Endodermal cell (in vitro differentiated cells): ENCODE data around the gene OSBPL9. TPM values are rescaled to one million over a fixed set of nuclear protein-coding genes. Genes with fewer than 3 reads are reported as not detected.

Experiments used
- DNase-seq: peaks from one replicate; pipeline ENCODE4 v3.0.0-alpha.2; 2017
- H3K27ac ChIP-seq: 2 replicates; pipeline ENCODE4 v1.5.1; 2013; ENCODE audit warnings: mild to moderate bottlenecking, low read depth, low read length, moderate library complexity
- H3K27me3 ChIP-seq: 2 replicates; pipeline ENCODE4 v1.6.1; 2013; ENCODE audit warnings: mild to moderate bottlenecking, low read length, moderate library complexity; ENCODE audit not compliant: insufficient read depth, control insufficient read depth, poor library complexity, severe bottlenecking
- H3K36me3 ChIP-seq: 2 replicates; pipeline ENCODE4 v1.7.0; 2013; ENCODE audit warnings: mild to moderate bottlenecking, low read length, moderate library complexity; ENCODE audit not compliant: control insufficient read depth, insufficient read depth
- H3K4me1 ChIP-seq: one replicate; pipeline ENCODE4 v1.7.0; 2013; ENCODE audit warnings: low read length; ENCODE audit not compliant: control insufficient read depth, insufficient read depth
- H3K4me3 ChIP-seq: 2 replicates; pipeline ENCODE4 v1.5.1; 2013; ENCODE audit warnings: mild to moderate bottlenecking, low read length, moderate library complexity
- H3K9ac ChIP-seq: 2 replicates; pipeline ENCODE4 v1.6.1; 2013; ENCODE audit warnings: mild to moderate bottlenecking, low read length, moderate library complexity; ENCODE audit not compliant: poor library complexity, severe bottlenecking; ENCODE audit errors: extremely low read depth
- H3K9me3 ChIP-seq: 2 replicates; pipeline ENCODE4 v1.6.1; 2013; ENCODE audit warnings: mild to moderate bottlenecking, low read length, moderate library complexity; ENCODE audit not compliant: control insufficient read depth
- H3K27ac Mint-ChIP-seq: 2 replicates; pipeline ENCODE4 v1.8.0; 2020; ENCODE audit warnings: mixed read lengths
- H3K27me3 Mint-ChIP-seq: 2 replicates; pipeline ENCODE4 v1.8.0; 2021; ENCODE audit warnings: mild to moderate bottlenecking, mixed read lengths; ENCODE audit not compliant: insufficient read depth
- H3K36me3 Mint-ChIP-seq: 2 replicates; pipeline ENCODE4 v1.8.0; 2020; ENCODE audit warnings: low read depth, mixed read lengths
- H3K4me1 Mint-ChIP-seq: 2 replicates; pipeline ENCODE4 v1.8.0; 2020; ENCODE audit warnings: mixed read lengths
- H3K4me3 Mint-ChIP-seq: 2 replicates; pipeline ENCODE4 v1.8.0; 2020; ENCODE audit warnings: mild to moderate bottlenecking, moderate library complexity, mixed read lengths
- H3K9me3 Mint-ChIP-seq: 2 replicates; pipeline ENCODE4 v1.8.0; 2020; ENCODE audit warnings: mild to moderate bottlenecking, mixed read lengths
- WGBS, 2 experiments: methylation state at CpG; one replicate each; pipeline versions ENCODE4 v1.1.5 to v1.1.7; 2013; ENCODE audit warnings: missing lambda C conversion rate in 2 of 2, mixed read lengths in 1 of 2; ENCODE audit not compliant: insufficient coverage in 1 of 2, insufficient read length in 1 of 2; 5-methylcytosine and 5-hydroxymethylcytosine counted together
- total RNA-seq, 2 donors: library from RNA; stranded (reverse); fragmentation: NEBNext Ultra II Directional in 1 of 2; extraction: Animal tissue kit (Norgen Biotek cat#: 25700) in 1 of 2; gene quantifications; 2 replicates in 1 of 2; 3 replicates in 1 of 2; pipeline ENCODE4 v1.2.1, GENCODE V29; 2021
- TF ChIP-seq, protein P1 (sequence below): fragments of 200-600 bp; sonication (generic); conservative IDR thresholded peaks from 2 replicates; pipeline ENCODE4 v1.5.0; 2021; ENCODE audit warnings: antibody characterized with exemption, mild to moderate bottlenecking

Gene OSBPL9
- total RNA-seq, 2 donors from 2014 or later, result 76.9 to 93.3 TPM

DNA sequence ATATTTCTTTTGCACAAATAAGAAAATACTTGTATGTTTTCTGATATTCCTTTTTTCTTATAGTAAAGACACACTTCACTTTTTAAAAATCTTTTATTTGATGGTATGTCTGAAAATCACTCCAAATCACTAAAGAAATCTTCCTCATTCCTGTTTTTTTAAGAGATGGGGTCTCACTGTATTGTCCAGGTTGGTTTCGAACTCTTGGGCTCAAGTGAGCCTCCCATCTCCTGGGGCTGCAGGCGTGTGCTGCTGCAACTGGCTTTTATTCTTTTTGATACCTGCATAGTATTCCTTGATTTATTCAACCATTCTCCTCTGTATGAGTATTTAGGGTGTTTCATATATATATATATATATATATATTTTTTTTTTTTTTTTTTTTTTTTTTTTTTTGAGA, 88.1 kb downstream of the OSBPL9 start:
- H3K9me3 Mint-ChIP-seq, result peaks cover 6% of the 10 kb centered on the region
- no peak overlapping the region for H3K27ac ChIP-seq
- 86% methylated on average over 2 of the region's 2 CpGs; no CpG with 5 or more reads in 1 of the 2 experiments for WGBS, 2 experiments
- no peak overlapping the region for H3K4me3 ChIP-seq
- H3K4me1 ChIP-seq, result no peaks in the 10 kb centered on the region
- no peaks in the 10 kb centered on the region for H3K9me3 ChIP-seq
- no peak overlapping the region for H3K27ac Mint-ChIP-seq
- peaks cover 4% of the 10 kb centered on the region for H3K4me1 Mint-ChIP-seq
- H3K36me3 ChIP-seq, result no peaks in the 10 kb centered on the region
- H3K9ac ChIP-seq, result no peak overlapping the region
- H3K27me3 ChIP-seq, result no peaks in the 10 kb centered on the region
- no peak for DNase-seq
- TF ChIP-seq, protein P1, sequence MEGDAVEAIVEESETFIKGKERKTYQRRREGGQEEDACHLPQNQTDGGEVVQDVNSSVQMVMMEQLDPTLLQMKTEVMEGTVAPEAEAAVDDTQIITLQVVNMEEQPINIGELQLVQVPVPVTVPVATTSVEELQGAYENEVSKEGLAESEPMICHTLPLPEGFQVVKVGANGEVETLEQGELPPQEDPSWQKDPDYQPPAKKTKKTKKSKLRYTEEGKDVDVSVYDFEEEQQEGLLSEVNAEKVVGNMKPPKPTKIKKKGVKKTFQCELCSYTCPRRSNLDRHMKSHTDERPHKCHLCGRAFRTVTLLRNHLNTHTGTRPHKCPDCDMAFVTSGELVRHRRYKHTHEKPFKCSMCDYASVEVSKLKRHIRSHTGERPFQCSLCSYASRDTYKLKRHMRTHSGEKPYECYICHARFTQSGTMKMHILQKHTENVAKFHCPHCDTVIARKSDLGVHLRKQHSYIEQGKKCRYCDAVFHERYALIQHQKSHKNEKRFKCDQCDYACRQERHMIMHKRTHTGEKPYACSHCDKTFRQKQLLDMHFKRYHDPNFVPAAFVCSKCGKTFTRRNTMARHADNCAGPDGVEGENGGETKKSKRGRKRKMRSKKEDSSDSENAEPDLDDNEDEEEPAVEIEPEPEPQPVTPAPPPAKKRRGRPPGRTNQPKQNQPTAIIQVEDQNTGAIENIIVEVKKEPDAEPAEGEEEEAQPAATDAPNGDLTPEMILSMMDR, result no peak
- no peak overlapping the region for H3K4me3 Mint-ChIP-seq
- no peaks in the 10 kb centered on the region for H3K36me3 Mint-ChIP-seq
- no peaks in the 10 kb centered on the region for H3K27me3 Mint-ChIP-seq

- Histone ChIP-seq H3K9ac (no peak overlapping the region), H3K4me1 (no peaks in the 10 kb centered on the region), H3K4me3 (no peak overlapping the region), H3K9me3 (peaks cover 6% of the 10 kb centered on the region), H3K36me3 (no peaks in the 10 kb centered on the region), H3K27me3 (no peaks in the 10 kb centered on the region), H3K27ac (no peak overlapping the region)
- Mint-ChIP-seq H3K27ac (no peak overlapping the region), H3K27me3 (no peaks in the 10 kb centered on the region), H3K36me3 (peaks cover 5% of the 10 kb centered on the region), H3K9me3 (peaks cover 17% of the 10 kb centered on the region), H3K4me1 (no peaks in the 10 kb centered on the region), H3K4me3 (no peak overlapping the region)
- TF ChIP-seq, protein P1, result no peak
- WGBS, 2 experiments, result 91 to 94% methylated on average over 10 to 15 of the region's 15 CpGs
- DNase-seq, result no peak
Observed at GRCh38 chr1:51708911-51709760, 92.2 kb downstream of the OSBPL9 start.

GRCh38 chr1:51709951-51710350, 93.1 kb downstream of the OSBPL9 start:
- no peaks in the 10 kb centered on the region for H3K36me3 ChIP-seq
- H3K27ac Mint-ChIP-seq, result no peak overlapping the region
- no peaks in the 10 kb centered on the region for H3K4me1 ChIP-seq
- H3K4me3 ChIP-seq, result no peak overlapping the region
- no peaks in the 10 kb centered on the region for H3K4me1 Mint-ChIP-seq
- no peak overlapping the region for H3K4me3 Mint-ChIP-seq
- TF ChIP-seq, protein P1, result no peak
- 90% methylated on average over 2 of the region's 2 CpGs for WGBS, 2 experiments
- peaks cover 6% of the 10 kb centered on the region for H3K9me3 ChIP-seq
- no peak overlapping the region for H3K9ac ChIP-seq
- H3K27me3 ChIP-seq, result no peaks in the 10 kb centered on the region
- DNase-seq, result no peak
- H3K27ac ChIP-seq, result no peak overlapping the region
- H3K9me3 Mint-ChIP-seq, result peaks cover 17% of the 10 kb centered on the region
- no peaks in the 10 kb centered on the region for H3K27me3 Mint-ChIP-seq
- H3K36me3 Mint-ChIP-seq, result peaks cover 5% of the 10 kb centered on the region
